SK-N-SH (cell line): ENCODE measurements around the gene ZNF784. TPM values are rescaled to one million over a fixed set of nuclear protein-coding genes. Genes with fewer than 3 reads are reported as not detected.

Experiments used
- CTCF ChIA-PET: fragments of 300-600, 350-600 bp; formaldehyde crosslinking; extraction: SDS; loops from one replicate; lab custom pipeline; 2021; lab: Yijun Ruan, JAX
- POLR2A ChIA-PET: fragments of 350-600 bp; sonication (Branson Sonifier 250); formaldehyde crosslinking; extraction: SDS; loops from one replicate; lab custom pipeline; 2020; ENCODE audit warnings: antibody characterized with exemption, inconsistent platforms; lab: Yijun Ruan, JAX
- DNase-seq: peaks from one replicate; pipeline ENCODE4 v3.0.0; 2012
- H2AFZ ChIP-seq: fragments of 200-600 bp; sonication (generic); 2 replicates; pipeline ENCODE4 v1.8.1; 2016; ENCODE audit warnings: antibody characterized with exemption, mild to moderate bottlenecking, low read depth
- H3F3A ChIP-seq: fragments of 200-600 bp; sonication (generic); replicated peaks from 2 replicates; pipeline ENCODE3; 2016; ENCODE audit warnings: antibody characterized with exemption, mild to moderate bottlenecking; ENCODE audit not compliant: insufficient read depth
- H3K27ac ChIP-seq, 2 experiments: fragments of 200-500 bp in 1 of 2; fragments of 200-600 bp in 1 of 2; sonication (Bioruptor generic) in 1 of 2; sonication (generic), shearing (Covaris generic) in 1 of 2; 2 replicates each; pipeline versions ENCODE4 v1.5.1 to v1.6.1; 2014 to 2016; ENCODE audit warnings: low read depth in 2 of 2, inconsistent platforms in 1 of 2, low read length in 1 of 2, mild to moderate bottlenecking in 1 of 2, mixed read lengths in 1 of 2
- H3K27me3 ChIP-seq: fragments of 200-600 bp; sonication (generic), shearing (Covaris generic); 2 replicates; pipeline ENCODE4 v1.6.1; 2016; ENCODE audit warnings: mixed run types; ENCODE audit not compliant: insufficient read depth
- H3K36me3 ChIP-seq, 2 experiments: fragments of 200-500 bp in 1 of 2; fragments of 200-600 bp in 1 of 2; sonication (Bioruptor generic) in 1 of 2; sonication (generic) in 1 of 2; replicated peaks in 1 of 2; 2 replicates each; pipeline versions ENCODE3 to v1.5.1; 2014 to 2016; ENCODE audit warnings: low read length in 1 of 2, mild to moderate bottlenecking in 1 of 2; ENCODE audit not compliant: insufficient read depth in 2 of 2, control insufficient read depth in 1 of 2
- H3K4me1 ChIP-seq, 2 experiments: fragments of 200-500 bp in 1 of 2; fragments of 200-600 bp in 1 of 2; sonication (Bioruptor generic) in 1 of 2; sonication (generic), shearing (Covaris generic) in 1 of 2; 2 replicates each; pipeline versions ENCODE4 v1.5.1 to v1.6.1; 2014 to 2016; ENCODE audit warnings: low read depth in 1 of 2, low read length in 1 of 2, mixed run types in 1 of 2; ENCODE audit not compliant: insufficient read depth in 2 of 2, control insufficient read depth in 1 of 2
- H3K4me2 ChIP-seq: fragments of 200-600 bp; sonication (generic), shearing (Covaris generic); 2 replicates; pipeline ENCODE4 v1.6.1; 2017; ENCODE audit warnings: mixed run types
- H3K4me3 ChIP-seq, 2 experiments: fragments of 200-500 bp in 1 of 2; fragments of 200-600 bp in 1 of 2; sonication (Bioruptor generic) in 1 of 2; sonication (generic), shearing (Covaris generic) in 1 of 2; 2 replicates each; pipeline versions ENCODE4 v1.5.1 to v1.8.1; 2014 to 2016; ENCODE audit warnings: low read depth in 2 of 2, inconsistent platforms in 1 of 2, low read length in 1 of 2, mild to moderate bottlenecking in 1 of 2, mixed read lengths in 1 of 2, moderate library complexity in 1 of 2
- H3K79me2 ChIP-seq: fragments of 200-600 bp; sonication (generic); 2 replicates; pipeline ENCODE4 v1.8.1; 2017; ENCODE audit warnings: mild to moderate bottlenecking; ENCODE audit not compliant: insufficient read depth
- H3K9ac ChIP-seq: fragments of 200-600 bp; sonication (generic); 2 replicates; pipeline ENCODE4 v1.6.1; 2017; ENCODE audit warnings: mixed run types
- H3K9me2 ChIP-seq: fragments of 200-600 bp; sonication (generic); 2 replicates; pipeline ENCODE4 v1.6.1; 2017; ENCODE audit warnings: mixed run types
- H3K9me3 ChIP-seq: fragments of 200-600 bp; sonication (generic); 2 replicates; pipeline ENCODE4 v1.6.1; 2017; ENCODE audit warnings: mixed run types, mild to moderate bottlenecking, moderate library complexity
- H4K20me1 ChIP-seq: fragments of 200-600 bp; sonication (generic); 2 replicates; pipeline ENCODE4 v1.6.1; 2017; ENCODE audit warnings: mild to moderate bottlenecking, mixed run types; ENCODE audit not compliant: insufficient read depth
- ELF1 ChIP-seq: IDR thresholded peaks from 2 replicates; pipeline ENCODE4 v1.4.0; 2012
- GABPA ChIP-seq: IDR thresholded peaks from 2 replicates; pipeline ENCODE4 v1.4.0; 2012; ENCODE audit warnings: low read depth, mild to moderate bottlenecking
- MEF2A ChIP-seq: IDR thresholded peaks from 2 replicates; pipeline ENCODE4 v1.4.0; 2012; ENCODE audit warnings: low read depth, borderline replicate concordance
- NFIC ChIP-seq: IDR thresholded peaks from 2 replicates; pipeline ENCODE4 v1.4.0; 2012; ENCODE audit warnings: borderline replicate concordance
- NRF1 ChIP-seq: IDR thresholded peaks from 2 replicates; pipeline ENCODE4 v1.6.1; 2012; ENCODE audit warnings: low read depth, mild to moderate bottlenecking, low read length
- RCOR1 ChIP-seq: fragments of 150-350 bp; IDR thresholded peaks from 2 replicates; pipeline ENCODE4 v1.6.1; 2017; ENCODE audit warnings: antibody characterized with exemption, low read length
- RXRA ChIP-seq: IDR thresholded peaks from 2 replicates; pipeline ENCODE4 v1.4.0; 2012; ENCODE audit warnings: low read depth, mild to moderate bottlenecking, borderline replicate concordance
- YY1 ChIP-seq: IDR thresholded peaks from 2 replicates; pipeline ENCODE4 v1.4.0; 2012; ENCODE audit warnings: low read depth, mild to moderate bottlenecking
- WGBS: methylation state at CpG from one replicate; pipeline ENCODE4 v1.1.6; 2017; ENCODE audit warnings: low lambda C conversion rate; 5-methylcytosine and 5-hydroxymethylcytosine counted together
- polyA plus RNA-seq, 3 experiments: library from polyadenylated mRNA; depleted of rRNA; stranded (reverse); fragments of >200 nt; gene quantifications; 2 replicates each; pipeline ENCODE4 v1.2.3, GENCODE V29; 2012
- TF ChIP-seq, protein P1 (sequence below): fragments of 150-350 bp; IDR thresholded peaks from 2 replicates; pipeline ENCODE4 v1.6.1; 2016; ENCODE audit warnings: mild to moderate bottlenecking, low read depth, low read length
- TF ChIP-seq, protein P2 (sequence below): fragments of 200-600 bp; sonication (generic); IDR thresholded peaks from 2 replicates; pipeline ENCODE4 v1.6.1; 2017; ENCODE audit warnings: antibody characterized with exemption, mild to moderate bottlenecking, moderate library complexity
- TF ChIP-seq, protein P3 (sequence below): IDR thresholded peaks from 2 replicates; pipeline ENCODE4 v1.4.0; 2012; ENCODE audit warnings: low read depth
- TF ChIP-seq, protein P4 (sequence below): IDR thresholded peaks from 2 replicates; pipeline ENCODE4 v1.4.0; 2012; ENCODE audit warnings: low read depth, borderline replicate concordance

Gene ZNF784
- polyA plus RNA-seq, 1 of the 3 experiments (the other 2 are of a cell fraction): 5.5 TPM

DNA sequence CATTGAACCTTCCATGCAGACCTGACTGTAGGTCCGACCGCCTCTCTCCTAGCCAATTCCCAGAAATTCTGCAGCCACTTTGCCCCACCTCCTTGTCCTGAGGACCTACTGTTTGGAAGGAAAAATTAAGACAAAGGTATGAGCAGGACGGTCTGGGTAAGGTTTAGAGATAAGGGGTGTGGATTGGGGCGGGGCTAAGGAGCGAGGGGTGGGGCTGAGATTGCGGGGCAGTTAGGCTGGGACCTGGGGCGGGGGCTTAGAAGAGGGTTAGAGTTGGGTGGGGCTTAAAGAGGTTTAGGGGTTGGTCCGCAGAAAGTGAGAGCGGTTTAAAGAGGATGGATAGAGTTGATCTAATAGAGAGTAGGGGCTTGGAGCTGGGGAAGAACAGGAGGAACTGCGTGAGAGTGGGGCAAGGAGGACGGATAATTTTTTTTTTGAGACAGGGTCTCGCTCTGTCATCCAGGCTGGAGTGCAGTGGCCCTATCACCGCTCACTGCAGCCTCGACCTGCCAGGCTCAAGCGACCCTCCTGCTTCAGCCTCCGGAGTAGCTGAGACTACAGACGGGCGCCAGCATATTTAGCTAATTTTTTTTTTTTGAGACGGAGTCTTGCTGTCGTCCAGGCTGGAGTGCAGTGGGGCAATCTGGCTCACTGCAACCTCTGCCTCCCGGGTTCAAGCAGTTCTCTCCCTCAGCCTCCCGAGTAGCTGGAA lies 20.6 kb downstream of the ZNF784 start:
- no peak for TF ChIP-seq YY1
- TF ChIP-seq NFIC: no peak
- TF ChIP-seq, protein P1, sequence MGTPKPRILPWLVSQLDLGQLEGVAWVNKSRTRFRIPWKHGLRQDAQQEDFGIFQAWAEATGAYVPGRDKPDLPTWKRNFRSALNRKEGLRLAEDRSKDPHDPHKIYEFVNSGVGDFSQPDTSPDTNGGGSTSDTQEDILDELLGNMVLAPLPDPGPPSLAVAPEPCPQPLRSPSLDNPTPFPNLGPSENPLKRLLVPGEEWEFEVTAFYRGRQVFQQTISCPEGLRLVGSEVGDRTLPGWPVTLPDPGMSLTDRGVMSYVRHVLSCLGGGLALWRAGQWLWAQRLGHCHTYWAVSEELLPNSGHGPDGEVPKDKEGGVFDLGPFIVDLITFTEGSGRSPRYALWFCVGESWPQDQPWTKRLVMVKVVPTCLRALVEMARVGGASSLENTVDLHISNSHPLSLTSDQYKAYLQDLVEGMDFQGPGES: no peak
- TF ChIP-seq, protein P2, sequence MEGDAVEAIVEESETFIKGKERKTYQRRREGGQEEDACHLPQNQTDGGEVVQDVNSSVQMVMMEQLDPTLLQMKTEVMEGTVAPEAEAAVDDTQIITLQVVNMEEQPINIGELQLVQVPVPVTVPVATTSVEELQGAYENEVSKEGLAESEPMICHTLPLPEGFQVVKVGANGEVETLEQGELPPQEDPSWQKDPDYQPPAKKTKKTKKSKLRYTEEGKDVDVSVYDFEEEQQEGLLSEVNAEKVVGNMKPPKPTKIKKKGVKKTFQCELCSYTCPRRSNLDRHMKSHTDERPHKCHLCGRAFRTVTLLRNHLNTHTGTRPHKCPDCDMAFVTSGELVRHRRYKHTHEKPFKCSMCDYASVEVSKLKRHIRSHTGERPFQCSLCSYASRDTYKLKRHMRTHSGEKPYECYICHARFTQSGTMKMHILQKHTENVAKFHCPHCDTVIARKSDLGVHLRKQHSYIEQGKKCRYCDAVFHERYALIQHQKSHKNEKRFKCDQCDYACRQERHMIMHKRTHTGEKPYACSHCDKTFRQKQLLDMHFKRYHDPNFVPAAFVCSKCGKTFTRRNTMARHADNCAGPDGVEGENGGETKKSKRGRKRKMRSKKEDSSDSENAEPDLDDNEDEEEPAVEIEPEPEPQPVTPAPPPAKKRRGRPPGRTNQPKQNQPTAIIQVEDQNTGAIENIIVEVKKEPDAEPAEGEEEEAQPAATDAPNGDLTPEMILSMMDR: no peak
- TF ChIP-seq MEF2A: no peak
- TF ChIP-seq ELF1: no peak
- no peak for TF ChIP-seq NRF1
- no peak for TF ChIP-seq GABPA
- TF ChIP-seq RXRA: no peak
- TF ChIP-seq, protein P3, sequence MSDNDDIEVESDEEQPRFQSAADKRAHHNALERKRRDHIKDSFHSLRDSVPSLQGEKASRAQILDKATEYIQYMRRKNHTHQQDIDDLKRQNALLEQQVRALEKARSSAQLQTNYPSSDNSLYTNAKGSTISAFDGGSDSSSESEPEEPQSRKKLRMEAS: no peak
- TF ChIP-seq, protein P4, sequence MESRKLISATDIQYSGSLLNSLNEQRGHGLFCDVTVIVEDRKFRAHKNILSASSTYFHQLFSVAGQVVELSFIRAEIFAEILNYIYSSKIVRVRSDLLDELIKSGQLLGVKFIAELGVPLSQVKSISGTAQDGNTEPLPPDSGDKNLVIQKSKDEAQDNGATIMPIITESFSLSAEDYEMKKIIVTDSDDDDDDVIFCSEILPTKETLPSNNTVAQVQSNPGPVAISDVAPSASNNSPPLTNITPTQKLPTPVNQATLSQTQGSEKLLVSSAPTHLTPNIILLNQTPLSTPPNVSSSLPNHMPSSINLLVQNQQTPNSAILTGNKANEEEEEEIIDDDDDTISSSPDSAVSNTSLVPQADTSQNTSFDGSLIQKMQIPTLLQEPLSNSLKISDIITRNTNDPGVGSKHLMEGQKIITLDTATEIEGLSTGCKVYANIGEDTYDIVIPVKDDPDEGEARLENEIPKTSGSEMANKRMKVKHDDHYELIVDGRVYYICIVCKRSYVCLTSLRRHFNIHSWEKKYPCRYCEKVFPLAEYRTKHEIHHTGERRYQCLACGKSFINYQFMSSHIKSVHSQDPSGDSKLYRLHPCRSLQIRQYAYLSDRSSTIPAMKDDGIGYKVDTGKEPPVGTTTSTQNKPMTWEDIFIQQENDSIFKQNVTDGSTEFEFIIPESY: no peak
- no peak for TF ChIP-seq RCOR1
- TF ChIP-seq, all 33 proteins: peak for 0
- Histone ChIP-seq H3K9me2 (no peaks in the 10 kb centered on the region), H2AFZ (no peak overlapping the region), H3K27me3 (no peaks in the 10 kb centered on the region), H3K9me3 (no peaks in the 10 kb centered on the region), H3K27ac (peak overlapping the region; percentile 11 to 95; a peak in 3 of 4 replicates), H3K9ac (no peak overlapping the region; the same call in 1 of the 2 replicates), H4K20me1 (peaks cover 19% of the 10 kb centered on the region; the same call in 1 of the 2 replicates), H3F3A (peaks cover 24% of the 10 kb centered on the region), H3K79me2 (peaks cover 42% of the 10 kb centered on the region), H3K4me3 (peak overlapping the region in 1 of 2 experiments; percentile 64; a peak in 1 of 4 replicates), H3K4me2 (peak overlapping the region; percentile 96), H3K4me1 (peaks cover 3 to 21% of the 10 kb centered on the region in 2 experiments; a peak in 3 of 4 replicates), H3K36me3 (peaks cover 0 to 8% of the 10 kb centered on the region in 2 experiments)
- WGBS: 93% methylated on average over 22 of the region's 22 CpGs
- POLR2A ChIA-PET: no interaction called here
- DNase-seq: no peak
- CTCF ChIA-PET: interaction anchor here (0.9 to 3.5 kb wide), 4 partner anchors 22 to 87 kb away, joined by 3 to 31 read pairs (median 17); partner anchors contain the start of gene ZNF784
